Neural cell (in vitro differentiated cells): Measurements from ENCODE around the gene ABHD12B. TPM values are rescaled to one million over a fixed set of nuclear protein-coding genes. Genes with fewer than 3 reads are reported as not detected.

Experiments
- H2AFZ ChIP-seq: fragments of 200-600, 300-800 bp; sonication (generic), shearing (Covaris generic); 2 replicates; pipeline ENCODE4 v1.6.0; 2014; ENCODE audit warnings: low read depth, mild to moderate bottlenecking, antibody characterized with exemption, low read length, moderate library complexity
- H3F3A ChIP-seq: fragments of 200-600 bp; shearing (Covaris generic); 2 replicates; pipeline ENCODE4 v1.6.1; 2016; ENCODE audit warnings: mild to moderate bottlenecking, moderate library complexity, mixed read lengths, antibody characterized with exemption, low read length; ENCODE audit not compliant: insufficient read depth, poor library complexity, severe bottlenecking
- H3K27ac ChIP-seq: fragments of 200-600, 300-800 bp; sonication (generic), shearing (Covaris generic); 2 replicates; pipeline ENCODE4 v1.5.1; 2014; ENCODE audit warnings: mild to moderate bottlenecking, low read length, moderate library complexity
- H3K27me3 ChIP-seq: fragments of 300-800, 200-600 bp; sonication (generic), shearing (Covaris generic); 2 replicates; pipeline ENCODE4 v1.6.0; 2014; ENCODE audit warnings: mild to moderate bottlenecking, low read depth, low read length, moderate library complexity; ENCODE audit not compliant: insufficient read depth
- H3K36me3 ChIP-seq: fragments of 300-800, 200-600 bp; sonication (generic), shearing (Covaris generic); 2 replicates; pipeline ENCODE4 v1.5.1; 2014; ENCODE audit warnings: mild to moderate bottlenecking, antibody characterized with exemption, low read length, moderate library complexity; ENCODE audit not compliant: insufficient read depth
- H3K4me2 ChIP-seq: fragments of 300-800, 200-600 bp; sonication (generic), shearing (Covaris generic); 2 replicates; pipeline ENCODE4 v1.6.0; 2014; ENCODE audit warnings: mild to moderate bottlenecking, low read length
- H3K4me3 ChIP-seq: fragments of 300-800, 200-600 bp; sonication (generic), shearing (Covaris generic); 2 replicates; pipeline ENCODE4 v1.5.1; 2014; ENCODE audit warnings: mild to moderate bottlenecking, low read length, moderate library complexity
- H3K79me2 ChIP-seq: fragments of 200-600 bp; shearing (Covaris generic); replicated peaks from 2 replicates; pipeline ENCODE4 v1.6.0; 2014; ENCODE audit warnings: mild to moderate bottlenecking, low read length, moderate library complexity; ENCODE audit not compliant: insufficient read depth
- H3K9ac ChIP-seq: fragments of 300-800, 200-600 bp; sonication (generic), shearing (Covaris generic); 2 replicates; pipeline ENCODE4 v1.6.1; 2016; ENCODE audit warnings: mild to moderate bottlenecking, low read length, mixed read lengths
- H3K9me2 ChIP-seq: fragments of 200-600 bp; shearing (Covaris generic); 2 replicates; pipeline ENCODE4 v1.6.1; 2016; ENCODE audit warnings: mild to moderate bottlenecking, low read length, mixed read lengths; ENCODE audit not compliant: insufficient read depth
- H3K9me3 ChIP-seq: fragments of 200-600, 300-800 bp; sonication (generic), shearing (Covaris generic); 2 replicates; pipeline ENCODE4 v1.6.1; 2016; ENCODE audit warnings: mild to moderate bottlenecking, mixed run types, low read length, moderate library complexity, mixed read lengths
- H4K20me1 ChIP-seq: fragments of 200-600 bp; shearing (Covaris generic); 2 replicates; pipeline ENCODE4 v1.6.1; 2016; ENCODE audit warnings: mild to moderate bottlenecking, mixed run types; ENCODE audit not compliant: insufficient read depth
- EP300 ChIP-seq: fragments of 450-650 bp; conservative IDR thresholded peaks from 2 replicates; pipeline ENCODE4 v1.6.1; 2014; ENCODE audit warnings: antibody characterized with exemption, mild to moderate bottlenecking, moderate library complexity; ENCODE audit not compliant: poor library complexity, severe bottlenecking
- MXI1 ChIP-seq: fragments of 450-650 bp; conservative IDR thresholded peaks from 2 replicates; pipeline ENCODE4 v1.6.1; 2014; ENCODE audit warnings: antibody characterized with exemption, mild to moderate bottlenecking; ENCODE audit not compliant: poor library complexity, severe bottlenecking
- RAD21 ChIP-seq: fragments of 450-650 bp; conservative IDR thresholded peaks from 2 replicates; pipeline ENCODE4 v1.6.1; 2014; ENCODE audit warnings: antibody characterized with exemption, mild to moderate bottlenecking, moderate library complexity
- REST ChIP-seq: IDR thresholded peaks from 2 replicates; pipeline ENCODE4 v1.6.1; 2012; ENCODE audit warnings: borderline replicate concordance
- SMC3 ChIP-seq: fragments of 450-650 bp; conservative IDR thresholded peaks from 2 replicates; pipeline ENCODE4 v1.6.1; 2014; ENCODE audit warnings: antibody characterized with exemption, mild to moderate bottlenecking, moderate library complexity; ENCODE audit not compliant: poor library complexity
- polyA plus RNA-seq: library from polyadenylated mRNA; depleted of rRNA; stranded (reverse); fragments of >200 nt; gene quantifications from 2 replicates; pipeline ENCODE4 v1.2.3, GENCODE V29; 2014
- TF ChIP-seq, protein P1 (sequence below): fragments of 450-650 bp; IDR thresholded peaks from 2 replicates; pipeline ENCODE4 v1.5.1; 2014; ENCODE audit warnings: antibody characterized with exemption, mild to moderate bottlenecking, moderate library complexity; ENCODE audit not compliant: poor library complexity, severe bottlenecking

The ABHD12B gene
- polyA plus RNA-seq, 1 donor from 2014 or later: not detected

- TF ChIP-seq REST: no peak
- no peak for TF ChIP-seq EP300
These were observed 59.7 kb downstream of the ABHD12B start (continued) for GRCh38 chr14:50931559-50931958.

GRCh38 chr14:50932156-50932555 is 60.3 kb downstream of the ABHD12B start:
- H3F3A ChIP-seq: no peaks in the 10 kb centered on the region
- no peaks in the 10 kb centered on the region for H3K27me3 ChIP-seq
- no peaks in the 10 kb centered on the region for H3K9me2 ChIP-seq
- TF ChIP-seq, protein P1, sequence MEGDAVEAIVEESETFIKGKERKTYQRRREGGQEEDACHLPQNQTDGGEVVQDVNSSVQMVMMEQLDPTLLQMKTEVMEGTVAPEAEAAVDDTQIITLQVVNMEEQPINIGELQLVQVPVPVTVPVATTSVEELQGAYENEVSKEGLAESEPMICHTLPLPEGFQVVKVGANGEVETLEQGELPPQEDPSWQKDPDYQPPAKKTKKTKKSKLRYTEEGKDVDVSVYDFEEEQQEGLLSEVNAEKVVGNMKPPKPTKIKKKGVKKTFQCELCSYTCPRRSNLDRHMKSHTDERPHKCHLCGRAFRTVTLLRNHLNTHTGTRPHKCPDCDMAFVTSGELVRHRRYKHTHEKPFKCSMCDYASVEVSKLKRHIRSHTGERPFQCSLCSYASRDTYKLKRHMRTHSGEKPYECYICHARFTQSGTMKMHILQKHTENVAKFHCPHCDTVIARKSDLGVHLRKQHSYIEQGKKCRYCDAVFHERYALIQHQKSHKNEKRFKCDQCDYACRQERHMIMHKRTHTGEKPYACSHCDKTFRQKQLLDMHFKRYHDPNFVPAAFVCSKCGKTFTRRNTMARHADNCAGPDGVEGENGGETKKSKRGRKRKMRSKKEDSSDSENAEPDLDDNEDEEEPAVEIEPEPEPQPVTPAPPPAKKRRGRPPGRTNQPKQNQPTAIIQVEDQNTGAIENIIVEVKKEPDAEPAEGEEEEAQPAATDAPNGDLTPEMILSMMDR: no peak
- TF ChIP-seq SMC3 (no peak), REST (no peak), EP300 (no peak), MXI1 (no peak), RAD21 (no peak)
- H3K4me3 ChIP-seq: no peak overlapping the region
- H3K4me2 ChIP-seq: no peak overlapping the region
- peak overlapping the region; percentile 35 for H2AFZ ChIP-seq
- H3K27ac ChIP-seq: peak overlapping the region; percentile 2
- no peaks in the 10 kb centered on the region for H3K79me2 ChIP-seq
- H3K9me3 ChIP-seq: no peaks in the 10 kb centered on the region
- H4K20me1 ChIP-seq: no peaks in the 10 kb centered on the region
- H3K36me3 ChIP-seq: no peaks in the 10 kb centered on the region
- no peak overlapping the region for H3K9ac ChIP-seq
